GM18520 (cell line): ENCODE results near the gene BEND7.
"Not testable (repeated sequence)": the region's sequence is repeated elsewhere in the genome, so short reads cannot be mapped to it uniquely, and the experiment has no call there.

Source experiments
- ATAC-seq: cut with Tn5 transposase; IDR thresholded peaks from one replicate; pipeline ENCODE4 v1.9.1; 2021; ENCODE audit not compliant: unreplicated experiment

The BEND7 gene

GRCh38 chr10:13528875-13529713 lies at the start of gene BEND7:
Gene BEND7, minus strand, starts transcription at chr10:13529014. Its CDS starts 481 bp downstream, at chr10:13528533.
- ATAC-seq = no peak

DNA sequence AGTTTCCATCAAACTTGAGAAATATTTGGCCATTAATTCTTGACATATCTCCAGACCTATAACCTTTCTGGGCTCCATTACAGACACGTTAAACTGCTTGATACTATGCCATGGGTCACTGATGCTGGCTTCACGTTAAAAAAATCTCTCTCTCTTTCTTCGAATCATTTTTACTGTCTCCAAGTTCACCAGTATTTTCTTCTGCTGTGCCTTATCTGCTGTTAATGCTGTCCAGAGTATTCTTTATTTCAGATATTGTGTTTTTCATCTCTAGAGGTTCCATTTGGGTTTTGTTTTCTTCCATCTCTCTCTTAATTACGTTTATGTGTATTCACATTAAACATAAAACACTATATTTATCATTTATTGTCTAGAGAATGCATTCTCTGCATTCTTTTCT lies 45.1 kb upstream of the BEND7 start:
- ATAC-seq = no peak

DNA sequence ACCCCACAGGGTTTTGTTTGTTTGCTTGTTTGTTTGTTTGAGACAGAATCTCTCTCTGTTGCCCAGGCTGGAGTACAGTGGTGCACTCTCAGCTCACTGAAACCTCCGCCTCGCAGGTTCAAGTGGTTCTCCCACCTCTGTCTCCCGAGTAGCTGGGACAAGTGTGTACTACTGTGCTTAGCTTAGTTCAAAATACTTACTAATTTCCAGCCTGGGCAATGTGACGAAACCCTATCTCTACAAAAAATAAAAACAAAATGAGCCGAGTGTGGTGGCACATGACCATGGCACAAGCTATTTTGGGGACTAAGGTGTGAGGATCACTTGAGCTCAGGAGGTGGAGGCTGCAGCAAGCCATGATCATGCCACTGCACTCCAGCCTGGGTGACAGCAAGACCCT lies 42.7 kb upstream of the BEND7 start:
- ATAC-seq = no peak

- ATAC-seq = no peak
These were observed 38.2 kb upstream of the BEND7 start for GRCh38 chr10:13567030-13567429.

- no peak for ATAC-seq
These were observed 35.8 kb upstream of the BEND7 start for GRCh38 chr10:13564576-13564975.

DNA sequence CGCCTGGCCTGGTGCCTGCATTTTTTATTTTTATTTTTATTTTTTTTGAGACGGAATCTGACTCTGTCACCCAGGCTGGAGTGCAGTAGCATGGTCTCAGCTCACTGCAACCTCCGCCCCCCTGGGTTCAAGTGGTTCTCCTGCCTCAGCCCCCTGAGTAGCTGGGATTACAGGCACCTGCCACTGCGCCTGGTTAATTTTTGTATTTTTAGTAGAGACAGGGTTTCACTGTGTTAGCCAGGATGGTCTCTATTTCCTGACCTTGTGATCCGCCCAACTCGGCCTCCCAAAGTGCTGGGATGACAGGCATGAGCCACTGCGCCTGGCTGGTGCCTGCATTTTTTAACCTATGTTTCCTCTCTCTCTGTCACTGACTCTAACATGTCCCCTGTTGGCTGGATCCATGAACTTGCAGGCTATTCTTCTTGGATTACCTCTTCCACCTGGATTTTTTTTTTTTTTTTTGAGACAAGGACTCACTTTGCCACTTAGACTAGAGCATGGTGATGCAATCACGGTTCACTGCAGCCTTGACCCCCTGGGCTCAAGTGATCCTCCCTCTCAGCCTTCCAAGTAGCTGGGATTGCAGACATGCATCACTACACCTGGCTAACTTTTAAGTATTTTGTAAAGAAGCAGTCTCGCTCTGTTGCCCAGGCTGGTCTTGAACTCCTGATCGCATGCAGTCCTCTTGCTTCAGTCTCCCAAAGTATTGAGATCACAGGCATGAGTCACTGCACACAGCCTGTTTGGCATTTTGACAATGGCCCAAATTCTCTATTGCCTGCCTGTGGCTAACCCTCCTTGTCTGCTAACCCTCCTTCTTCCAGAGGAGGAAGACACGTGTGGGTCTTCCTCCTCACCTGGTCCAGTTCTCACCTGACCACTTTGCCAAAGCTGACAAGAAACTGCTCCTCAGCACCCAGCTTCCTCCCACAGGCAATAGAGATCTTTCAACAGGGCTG lies 34.9 kb upstream of the BEND7 start:
- ATAC-seq = no peak

GRCh38 chr10:13560597-13560996 lies 31.8 kb upstream of the BEND7 start:
- no peak for ATAC-seq

DNA sequence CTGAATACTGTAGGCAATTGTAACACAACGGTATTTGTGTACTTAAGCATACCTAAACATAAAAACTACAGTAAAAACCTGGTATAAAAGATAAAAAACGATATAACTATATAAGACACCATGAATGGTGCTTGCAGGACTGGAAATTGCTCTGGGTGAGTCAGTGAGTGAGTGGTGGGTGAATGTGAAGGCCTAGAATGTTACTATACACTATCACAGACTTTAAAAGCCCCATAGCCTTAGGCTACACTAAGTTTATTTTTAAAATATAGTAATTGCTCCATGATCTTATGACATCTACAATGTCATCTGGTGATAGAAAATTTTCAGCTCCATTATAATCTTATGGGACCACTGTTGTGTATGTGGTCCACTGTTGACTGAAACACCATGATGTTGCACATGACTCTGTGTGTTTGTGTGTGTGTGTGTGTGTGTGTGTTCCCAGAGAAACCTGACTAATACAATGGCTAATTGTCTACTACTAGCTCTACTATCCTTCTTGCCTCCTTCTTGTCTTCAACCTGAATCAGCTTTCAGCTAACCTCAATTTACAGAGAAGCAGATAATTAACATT lies 30.4 kb upstream of the BEND7 start:
- ATAC-seq = no peak

GRCh38 chr10:13555884-13556510 lies 27.2 kb upstream of the BEND7 start:
- no peak for ATAC-seq

- ATAC-seq = no peak
These were observed 22.0 kb upstream of the BEND7 start for GRCh38 chr10:13550802-13551201.

GRCh38 chr10:13542533-13542932 lies 13.7 kb upstream of the BEND7 start:
- no peak for ATAC-seq

GRCh38 chr10:13537985-13538384 lies 9.2 kb upstream of the BEND7 start:
- ATAC-seq = not testable (repeated sequence)

DNA sequence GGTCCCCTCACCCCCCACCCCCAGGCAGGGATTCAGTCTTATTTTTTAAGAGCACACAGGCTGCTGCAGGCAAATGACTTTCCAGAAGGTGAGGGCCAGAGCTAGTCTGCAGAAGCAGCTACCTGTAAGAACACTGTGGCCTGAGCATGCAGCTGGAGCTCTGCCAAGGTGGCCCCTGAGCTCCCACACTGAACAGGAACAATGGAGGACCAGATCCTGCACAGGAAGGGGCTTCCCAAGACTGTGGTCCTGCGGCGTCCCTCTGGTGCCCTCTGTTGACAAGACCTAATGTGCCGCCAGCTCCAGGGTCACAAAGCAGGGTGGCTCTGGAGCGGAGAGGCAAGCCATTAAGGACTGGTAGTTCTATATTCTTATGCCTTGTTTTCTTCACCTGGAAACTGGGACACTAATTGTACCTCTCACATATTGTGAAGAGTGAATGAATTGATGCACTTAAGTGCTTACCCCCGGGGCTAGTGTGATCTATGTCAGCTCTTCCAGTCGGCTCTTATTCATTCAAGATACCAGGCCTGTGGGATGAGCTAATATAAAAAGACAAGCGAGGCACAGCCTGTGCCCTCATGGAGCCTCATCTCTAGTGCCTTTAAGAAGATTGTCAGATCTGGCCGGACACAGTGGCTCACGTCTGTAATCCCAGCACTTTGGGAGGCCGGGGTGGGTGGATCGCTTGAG lies 8.0 kb upstream of the BEND7 start:
- ATAC-seq = no peak

GRCh38 chr10:13535346-13535745 lies 6.5 kb upstream of the BEND7 start:
- no peak for ATAC-seq

DNA sequence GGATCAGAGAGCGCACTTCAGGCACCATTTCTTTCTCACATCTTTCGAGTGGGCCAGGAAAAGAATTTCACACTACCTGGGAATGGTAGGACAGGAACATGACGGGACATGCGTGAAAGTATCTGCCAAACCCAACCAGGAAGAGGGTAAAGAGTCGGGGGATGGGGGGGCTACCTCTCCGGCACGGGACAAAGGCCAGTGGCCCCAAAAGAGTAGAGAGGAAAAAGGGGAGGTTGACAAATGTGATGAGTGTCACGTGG lies 830 bp upstream of the BEND7 start:
- ATAC-seq = no peak

- ATAC-seq = no peak
These were observed 515 bp downstream of the BEND7 start for GRCh38 chr10:13528123-13528874.

- ATAC-seq = no peak
These were observed 1.0 kb downstream of the BEND7 start for GRCh38 chr10:13527864-13528122.

- no peak for ATAC-seq
These were observed 1.6 kb downstream of the BEND7 start for GRCh38 chr10:13526948-13527863.

DNA sequence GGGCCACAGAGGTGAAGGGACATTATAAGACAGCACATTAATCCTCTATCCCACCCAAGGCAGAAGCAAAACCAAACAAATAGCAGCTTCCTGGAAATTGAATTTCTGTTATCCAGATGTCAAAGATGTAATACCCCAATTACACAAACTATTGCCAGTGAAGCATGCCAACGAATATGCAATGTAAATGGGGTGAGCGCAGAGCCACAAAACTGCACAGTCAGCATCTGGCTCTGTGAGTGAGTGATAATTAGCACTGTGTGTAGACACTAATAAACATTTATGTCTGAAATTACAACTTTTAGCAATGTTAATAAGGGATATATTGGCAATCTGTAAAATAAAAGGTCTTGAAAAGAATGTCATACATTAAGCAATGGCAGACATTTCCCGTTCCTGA lies 3.2 kb downstream of the BEND7 start:
- ATAC-seq = no peak
